HK-2 (cell line): ENCODE measurements around the gene SLC6A13.
"Not testable (repeated sequence)": the region's sequence is repeated elsewhere in the genome, so short reads cannot be mapped to it uniquely, and the experiment has no call there.

Source experiments
- DNase-seq: peaks from one replicate; pipeline ENCODE4 v3.0.0-alpha.2; 2018; ENCODE audit not compliant: unreplicated experiment

SLC6A13 gene

DNA sequence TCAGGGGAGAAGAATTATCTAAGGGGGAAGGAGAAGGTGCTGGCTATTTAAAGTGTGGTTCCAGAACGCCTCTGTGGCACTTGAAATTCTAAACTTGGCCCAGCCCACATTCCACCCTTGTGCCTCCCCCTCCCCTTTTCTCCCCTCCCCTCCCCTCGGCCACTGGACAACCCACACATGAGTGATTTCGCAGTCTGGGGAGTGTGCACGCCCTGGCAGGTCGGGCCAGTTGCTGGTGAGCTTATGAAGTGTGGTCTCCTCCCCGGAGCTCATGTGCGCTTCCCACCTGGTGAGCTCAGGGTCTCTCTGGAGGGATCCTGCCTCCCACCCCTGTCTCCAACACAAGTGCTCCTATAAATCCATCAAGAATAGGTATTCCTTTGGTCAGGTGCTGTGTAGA lies at the start of gene SLC6A13:
Gene SLC6A13, minus strand, starts transcription at position 20 of the 400 bp plus-strand sequence. CDS start 2,784 bp downstream, outside the sequence.
- DNase-seq: peak; percentile 25

DNA sequence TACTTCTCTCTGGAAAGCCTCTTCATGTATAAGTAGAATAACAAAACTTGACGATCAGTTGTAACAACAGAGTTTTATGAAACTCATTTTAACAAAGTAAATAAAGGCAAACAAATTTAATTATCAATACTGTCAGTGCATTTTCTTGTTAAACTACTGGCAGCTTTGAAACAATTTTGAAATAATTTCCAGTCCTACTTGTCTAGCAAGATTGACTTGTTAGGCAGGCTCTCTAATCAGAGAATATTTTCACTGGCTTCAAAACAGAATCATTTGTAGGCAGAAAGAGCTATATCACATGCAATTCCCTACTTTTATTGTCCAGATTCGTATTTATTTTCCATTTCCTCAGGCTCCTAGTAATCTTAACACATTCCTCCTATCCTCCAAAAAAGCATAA lies 45.9 kb upstream of the SLC6A13 start:
- DNase-seq: no peak

DNA sequence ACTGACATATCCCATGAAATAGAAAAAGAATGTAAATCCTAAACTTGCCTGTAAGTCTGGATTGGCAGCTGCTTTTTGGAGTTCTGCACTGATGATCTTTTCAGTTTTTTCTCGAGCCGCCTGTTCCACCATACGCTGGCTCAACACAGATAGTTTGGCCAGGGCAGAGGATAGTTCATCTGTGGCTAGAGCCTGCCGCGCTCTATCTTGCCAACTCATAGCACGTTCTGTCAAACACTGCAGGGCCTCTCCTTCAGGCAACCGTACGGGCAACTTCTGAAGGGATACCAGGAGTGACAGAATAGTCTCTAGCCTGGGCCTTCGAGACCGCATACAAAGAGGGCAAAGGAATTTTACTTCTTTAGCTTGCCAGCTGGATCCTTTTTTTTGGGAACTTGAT lies 44.8 kb upstream of the SLC6A13 start:
- DNase-seq: no peak

DNA sequence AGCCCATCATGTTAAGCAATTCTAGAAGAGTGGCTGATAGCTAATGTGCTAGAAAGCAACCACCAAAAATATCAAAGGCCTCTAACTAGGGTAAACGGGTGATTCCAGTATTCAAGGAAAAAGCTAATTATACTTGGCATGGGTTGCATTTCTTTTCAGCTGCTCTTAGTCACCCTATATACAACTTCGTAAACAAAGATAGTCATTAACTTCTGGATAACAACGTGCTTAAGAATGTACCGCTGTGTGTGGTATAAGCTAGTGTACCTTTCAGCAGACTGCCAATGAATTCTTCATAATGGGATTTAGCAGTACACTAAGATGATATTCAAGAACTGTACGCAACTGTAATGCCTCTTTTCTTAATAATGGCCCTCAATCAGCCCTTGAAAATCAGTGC lies 42.2 kb upstream of the SLC6A13 start:
- DNase-seq: no peak

DNA sequence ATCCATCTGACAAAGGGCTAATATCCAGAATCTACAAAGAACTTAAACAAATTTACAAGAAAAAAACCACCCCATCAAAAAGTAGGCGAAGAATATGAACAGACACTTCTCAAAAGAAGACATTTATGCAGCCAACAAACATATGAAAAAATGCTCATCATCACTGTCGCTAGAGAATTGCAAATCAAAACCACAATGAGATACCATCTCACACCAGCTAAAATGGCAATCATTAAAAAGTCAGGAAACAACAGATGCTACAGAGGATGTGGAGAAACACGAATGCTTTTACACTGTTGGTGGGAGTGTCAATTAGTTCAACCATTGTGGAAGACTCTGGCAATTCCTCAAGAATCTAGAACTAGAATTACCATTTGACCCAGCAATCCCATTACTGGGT lies 40.1 kb upstream of the SLC6A13 start:
- not testable (repeated sequence) for DNase-seq

DNA sequence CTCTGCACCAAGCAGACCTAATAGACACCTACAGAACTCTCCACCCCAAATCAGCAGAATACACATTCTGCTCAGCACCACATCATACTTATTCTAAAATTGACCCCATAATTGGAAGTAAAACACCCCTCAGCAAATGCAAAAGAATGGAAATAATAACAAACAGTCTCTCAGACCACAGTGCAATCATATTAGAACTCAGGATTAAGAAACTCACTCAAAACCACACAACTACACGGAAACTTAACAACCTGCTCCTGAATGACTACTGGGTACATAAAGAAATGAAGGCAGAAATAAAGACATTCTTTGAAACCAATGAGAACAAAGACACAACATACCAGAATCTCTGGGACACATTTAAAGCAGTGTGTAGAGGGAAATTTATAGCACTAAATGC lies 37.5 kb upstream of the SLC6A13 start:
- DNase-seq: not testable (repeated sequence)

DNA sequence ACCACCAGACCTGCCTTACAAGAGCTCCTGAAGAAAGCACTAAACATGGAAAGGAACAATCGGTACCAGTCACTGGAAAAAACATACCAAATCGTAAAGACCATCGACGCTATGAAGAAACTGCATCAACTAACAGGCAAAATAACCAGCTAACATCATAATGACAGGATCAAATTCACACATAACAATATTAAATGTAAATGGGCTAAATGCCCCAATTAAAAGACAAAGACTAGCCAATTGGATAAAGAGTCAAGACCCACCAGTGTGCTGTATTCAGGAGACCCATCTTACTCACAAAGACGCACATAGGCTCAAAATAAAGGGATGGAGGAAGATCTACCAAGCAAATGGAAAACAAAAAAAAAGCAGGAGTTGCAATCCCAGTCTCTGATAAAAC lies 36.9 kb upstream of the SLC6A13 start:
- DNase-seq: not testable (repeated sequence)

DNA sequence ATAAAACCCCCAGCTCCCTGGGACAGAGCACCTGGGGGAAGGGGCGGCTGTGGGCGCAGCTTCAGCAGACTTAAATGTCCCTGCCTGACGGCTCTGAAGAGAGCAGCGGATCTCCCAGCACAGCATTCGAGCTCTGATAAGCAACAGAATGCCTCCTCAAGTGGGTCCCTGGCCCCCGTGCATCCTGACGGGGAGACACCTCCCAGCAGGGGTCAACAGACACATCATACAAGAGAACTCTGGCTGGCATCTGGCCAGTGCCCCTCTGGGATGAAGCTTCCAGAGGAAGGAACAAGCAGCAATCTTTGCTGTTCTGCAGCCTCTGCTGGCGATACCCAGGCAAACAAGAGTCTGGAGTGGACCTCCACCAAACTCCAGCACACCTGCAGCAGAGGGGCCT lies 35.4 kb upstream of the SLC6A13 start:
- DNase-seq: not testable (repeated sequence)

DNA sequence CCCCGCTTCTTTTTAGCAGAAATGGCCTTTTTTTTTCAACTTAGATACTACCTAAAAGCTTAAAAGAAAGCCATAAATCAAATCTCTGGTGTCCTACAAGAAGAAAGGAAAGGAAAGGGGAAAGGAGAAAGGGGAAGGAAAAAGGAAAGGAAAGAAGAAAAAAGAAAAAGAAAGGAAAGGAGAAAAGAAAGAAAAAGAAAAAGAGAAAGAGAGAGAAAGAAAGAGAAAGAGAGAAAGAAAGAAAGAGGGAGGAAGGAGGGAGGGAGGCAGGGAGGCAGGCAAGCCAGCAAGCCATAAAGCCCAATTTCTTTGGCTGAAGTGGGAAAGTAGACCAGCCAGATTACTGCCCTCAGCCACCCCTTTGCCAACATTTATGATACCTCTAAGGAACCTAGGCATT lies 32.5 kb upstream of the SLC6A13 start:
- DNase-seq: no peak

DNA sequence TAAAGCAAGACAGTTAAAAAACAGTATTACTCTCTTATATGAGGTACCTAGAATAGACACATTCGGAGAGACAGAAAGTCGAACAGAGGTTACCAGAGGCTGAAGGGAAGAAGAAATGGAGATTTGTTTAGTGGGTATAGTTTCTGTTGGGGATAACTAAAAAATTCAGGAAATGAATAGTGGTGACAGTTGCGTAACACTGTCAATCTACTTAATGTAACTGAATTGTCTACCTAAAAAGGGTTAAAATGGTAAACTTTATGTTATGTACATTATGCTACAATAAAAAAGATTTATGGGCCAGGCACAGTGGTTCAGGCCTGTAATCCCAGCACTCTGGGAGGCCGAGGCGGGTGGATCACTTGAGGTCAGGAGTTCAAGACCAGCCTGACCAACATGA lies 30.6 kb upstream of the SLC6A13 start:
- DNase-seq: no peak

DNA sequence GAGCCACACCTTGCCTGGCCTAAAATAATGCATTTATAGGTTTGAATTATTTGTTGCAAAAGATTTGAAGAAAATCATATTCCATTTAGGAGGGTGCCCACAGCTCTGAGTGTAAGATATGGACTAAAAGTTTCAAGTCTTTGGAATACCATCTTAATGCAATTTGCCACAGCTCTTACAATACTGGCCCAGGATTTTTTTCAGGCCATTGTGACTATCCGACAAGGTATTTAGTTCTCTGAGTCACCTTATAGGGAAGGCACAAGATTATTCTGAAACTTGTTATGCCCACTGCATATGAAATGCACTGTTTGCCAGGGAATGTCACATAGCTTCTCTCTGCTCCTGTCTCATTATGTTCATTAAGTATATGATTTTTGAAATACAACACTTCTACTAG lies 29.6 kb upstream of the SLC6A13 start:
- DNase-seq: no peak

DNA sequence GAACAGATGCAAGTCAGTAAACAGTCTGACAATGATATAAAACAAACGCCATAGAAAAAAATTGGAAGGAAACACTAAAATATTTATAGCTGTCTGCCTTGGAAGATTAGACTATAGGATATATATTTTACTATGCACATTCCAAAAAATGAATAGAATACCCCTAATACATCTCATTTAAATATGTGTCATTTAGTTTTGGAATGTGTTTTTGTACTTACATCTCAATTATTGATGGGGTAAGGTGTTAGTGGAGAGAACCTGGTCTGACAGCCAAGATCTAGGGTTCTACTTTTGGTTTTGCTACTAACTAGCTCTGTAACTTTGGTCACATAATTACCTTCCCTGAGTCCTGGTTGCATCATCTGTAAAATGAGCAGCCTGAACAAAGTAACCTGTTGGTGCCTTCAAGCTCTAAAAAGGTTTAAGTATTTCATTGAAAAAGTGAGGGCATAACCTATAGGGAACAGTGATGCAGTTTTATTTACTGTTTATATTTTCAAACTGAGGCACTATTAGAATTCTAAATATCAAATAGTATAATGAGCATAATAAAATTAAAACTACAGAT lies 28.6 kb upstream of the SLC6A13 start:
- no peak for DNase-seq

DNA sequence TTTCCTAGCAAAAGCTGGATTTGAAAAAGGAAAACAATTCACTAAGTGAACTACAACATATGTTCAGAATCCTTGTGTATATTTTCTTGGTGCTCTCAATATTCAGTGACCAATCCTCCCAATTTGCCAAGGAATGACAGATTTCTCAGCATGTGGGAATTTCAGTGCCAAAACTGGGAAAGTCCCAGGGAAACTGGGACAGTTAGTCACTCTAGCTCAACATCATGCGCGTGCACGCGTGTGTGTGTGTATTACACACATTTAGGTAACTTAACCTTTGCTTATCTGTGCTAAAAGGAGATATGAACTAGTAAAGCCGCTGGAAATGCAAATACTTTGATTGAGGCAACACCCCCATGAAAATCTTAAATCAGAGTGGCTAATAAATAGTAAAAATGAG lies 26.1 kb upstream of the SLC6A13 start:
- peak; percentile 22 for DNase-seq

DNA sequence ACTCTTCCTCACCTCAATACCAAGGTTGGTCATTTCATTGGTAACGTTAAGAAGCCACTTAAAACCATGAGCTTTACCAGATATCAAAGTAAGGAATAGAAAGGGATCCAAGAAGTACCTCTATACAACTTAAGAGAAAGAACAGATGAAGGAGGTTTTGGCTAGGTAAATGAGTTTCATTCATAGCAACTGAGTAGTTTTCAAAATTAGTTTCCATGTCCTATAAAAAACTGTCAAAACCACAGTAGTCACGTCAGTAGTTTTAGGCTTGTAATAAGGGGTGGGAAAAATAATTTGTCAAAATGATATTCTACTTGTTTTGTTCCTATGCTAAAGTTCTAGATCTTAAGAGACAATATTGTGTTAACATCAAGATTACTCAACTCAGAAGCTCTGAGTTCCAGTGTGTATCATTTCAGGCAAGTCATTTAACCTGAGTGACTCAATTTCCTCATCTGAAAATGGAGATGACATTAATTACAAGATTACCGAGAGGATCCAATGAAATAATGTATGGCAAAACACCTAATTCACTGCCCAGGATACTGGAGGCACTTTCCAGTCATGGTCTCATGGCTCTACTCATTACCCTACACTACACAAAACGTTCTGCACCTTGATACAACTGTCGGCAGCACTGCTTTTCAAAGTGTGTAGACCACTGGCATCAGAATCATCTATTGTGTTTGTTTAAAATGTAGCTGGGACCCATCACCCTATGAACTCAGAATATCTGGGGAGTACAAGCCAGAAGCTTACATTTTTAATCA lies 24.1 kb upstream of the SLC6A13 start:
- DNase-seq: no peak

DNA sequence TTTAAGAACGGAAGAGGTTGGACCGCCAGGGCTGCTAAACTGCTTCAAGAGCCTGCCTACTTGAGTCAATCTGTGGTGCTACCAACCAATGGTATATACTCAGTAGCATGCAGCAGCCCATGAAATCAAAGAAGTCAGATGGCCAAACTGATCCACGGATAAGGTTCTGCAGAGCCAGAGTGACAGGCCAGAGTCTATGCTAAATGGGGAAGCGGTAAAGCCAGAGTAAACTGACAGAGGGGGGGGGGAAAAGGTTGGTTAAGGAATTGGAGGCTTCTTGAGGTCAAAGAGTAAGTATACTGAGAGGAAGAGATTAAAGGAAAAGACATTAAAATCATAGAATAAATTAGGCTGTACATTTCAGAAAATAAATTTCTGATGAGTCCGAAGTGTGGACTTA lies 15.4 kb upstream of the SLC6A13 start:
- no peak for DNase-seq

DNA sequence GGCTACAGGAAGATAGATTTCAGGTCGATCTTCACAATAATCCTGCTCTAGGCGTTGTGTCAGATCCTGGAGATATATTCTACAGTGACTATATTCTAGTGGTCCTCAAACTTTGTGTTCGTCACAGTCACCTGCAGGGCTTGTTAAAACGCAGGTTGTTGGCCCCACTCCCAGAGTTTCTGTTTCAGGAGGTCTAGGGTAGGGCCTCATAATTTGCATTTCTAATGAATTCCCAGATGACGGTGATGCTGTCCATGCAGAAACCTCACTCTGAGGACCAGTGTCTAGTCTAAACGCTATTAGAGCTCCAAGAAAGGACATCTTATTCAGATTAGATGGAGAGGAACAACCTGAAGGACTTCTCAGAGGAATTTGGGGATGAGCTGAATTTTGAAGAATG lies 13.2 kb upstream of the SLC6A13 start:
- no peak for DNase-seq

DNA sequence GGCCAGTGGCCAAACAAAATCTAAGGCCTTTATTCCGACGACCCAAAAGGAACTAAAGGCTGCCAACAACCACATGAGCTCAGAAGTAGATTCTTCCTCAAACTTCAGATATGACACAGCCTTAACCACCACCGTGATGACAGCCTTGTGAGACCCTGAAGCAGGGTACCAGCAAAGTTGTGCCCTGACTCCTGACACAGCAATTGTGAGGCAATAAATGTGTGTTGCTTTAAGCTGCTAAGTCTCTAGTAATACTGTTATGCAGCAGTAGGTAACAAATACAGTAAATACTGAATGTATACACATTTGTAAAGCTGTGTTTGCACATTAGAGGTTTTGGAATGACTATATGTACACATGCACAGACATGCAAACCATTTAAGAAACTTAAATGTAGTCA lies 10.7 kb upstream of the SLC6A13 start:
- DNase-seq: no peak

DNA sequence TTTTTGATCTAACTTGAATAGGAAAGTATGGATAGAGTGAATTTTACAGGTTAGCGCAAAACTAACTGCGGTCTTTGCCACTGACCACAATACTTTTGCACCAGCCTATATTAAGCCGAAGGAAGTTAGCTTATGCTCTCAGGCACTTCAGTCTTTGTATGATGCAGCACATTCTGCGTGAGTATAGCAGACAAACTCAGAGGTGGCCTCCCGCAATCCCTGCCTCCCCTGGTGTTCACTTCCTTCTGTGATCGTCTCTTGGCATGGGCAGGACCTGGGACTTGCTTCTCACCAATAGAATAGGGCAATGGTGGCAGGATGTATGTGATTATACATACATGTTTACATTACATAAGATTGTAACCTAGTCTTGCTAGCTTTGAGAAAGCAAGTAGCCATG lies 10.3 kb upstream of the SLC6A13 start:
- DNase-seq: no peak

DNA sequence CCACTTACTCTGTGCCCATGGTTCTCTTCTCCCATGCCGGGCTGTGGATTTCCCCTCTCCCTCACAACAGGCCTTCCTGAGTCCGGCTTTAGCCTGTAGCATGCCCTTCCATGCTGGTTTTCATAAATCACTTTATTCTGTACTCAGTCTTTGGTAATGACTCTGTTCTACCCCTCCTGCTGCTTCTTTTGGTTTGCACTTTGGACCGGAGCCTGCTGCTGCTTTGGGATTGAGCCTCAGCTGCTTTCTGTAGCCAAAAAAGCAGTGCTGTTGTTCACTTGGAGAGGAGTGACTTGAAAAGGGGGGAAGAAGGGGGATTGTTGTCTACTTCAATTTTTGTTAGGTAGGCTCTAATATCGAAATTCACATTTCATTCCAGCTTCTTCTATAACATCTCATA lies 8.5 kb upstream of the SLC6A13 start:
- no peak for DNase-seq

DNA sequence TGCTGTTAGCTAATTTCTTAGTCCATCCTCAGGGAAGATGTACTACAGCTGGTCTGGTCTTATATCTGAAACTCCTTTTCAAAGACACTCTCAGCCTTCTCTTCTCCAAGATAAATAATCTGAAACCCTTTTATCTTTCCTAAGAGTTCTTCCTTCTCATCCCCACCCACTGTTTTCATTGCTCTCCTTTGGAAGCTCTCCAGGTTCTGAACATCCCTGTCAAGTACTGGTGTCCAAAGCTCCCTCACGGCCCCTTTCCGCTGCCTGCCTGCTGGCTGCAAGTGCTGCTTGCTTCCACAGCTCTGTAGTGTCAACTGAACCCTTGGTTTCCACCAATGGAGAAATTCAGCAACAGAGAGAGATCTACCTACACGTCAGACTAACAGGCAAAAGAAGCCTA lies 6.6 kb upstream of the SLC6A13 start:
- DNase-seq: no peak

DNA sequence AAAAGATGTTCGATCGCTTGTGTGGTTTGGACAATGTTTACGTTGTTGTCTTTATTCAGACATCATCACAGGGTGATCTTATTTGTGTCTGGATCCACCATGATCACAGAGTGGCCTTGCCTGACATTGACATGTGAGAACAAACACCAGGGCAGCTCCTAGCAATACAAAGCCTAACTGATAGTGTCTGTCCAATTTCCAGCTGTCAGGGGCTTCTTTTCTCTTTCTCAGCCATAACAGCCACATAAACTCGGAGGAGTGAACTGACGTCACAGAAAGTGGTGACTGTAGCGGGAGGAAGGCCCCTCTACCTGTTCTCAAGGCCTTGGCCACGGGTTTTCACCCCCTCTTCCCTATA lies 5.8 kb upstream of the SLC6A13 start:
- DNase-seq: no peak

DNA sequence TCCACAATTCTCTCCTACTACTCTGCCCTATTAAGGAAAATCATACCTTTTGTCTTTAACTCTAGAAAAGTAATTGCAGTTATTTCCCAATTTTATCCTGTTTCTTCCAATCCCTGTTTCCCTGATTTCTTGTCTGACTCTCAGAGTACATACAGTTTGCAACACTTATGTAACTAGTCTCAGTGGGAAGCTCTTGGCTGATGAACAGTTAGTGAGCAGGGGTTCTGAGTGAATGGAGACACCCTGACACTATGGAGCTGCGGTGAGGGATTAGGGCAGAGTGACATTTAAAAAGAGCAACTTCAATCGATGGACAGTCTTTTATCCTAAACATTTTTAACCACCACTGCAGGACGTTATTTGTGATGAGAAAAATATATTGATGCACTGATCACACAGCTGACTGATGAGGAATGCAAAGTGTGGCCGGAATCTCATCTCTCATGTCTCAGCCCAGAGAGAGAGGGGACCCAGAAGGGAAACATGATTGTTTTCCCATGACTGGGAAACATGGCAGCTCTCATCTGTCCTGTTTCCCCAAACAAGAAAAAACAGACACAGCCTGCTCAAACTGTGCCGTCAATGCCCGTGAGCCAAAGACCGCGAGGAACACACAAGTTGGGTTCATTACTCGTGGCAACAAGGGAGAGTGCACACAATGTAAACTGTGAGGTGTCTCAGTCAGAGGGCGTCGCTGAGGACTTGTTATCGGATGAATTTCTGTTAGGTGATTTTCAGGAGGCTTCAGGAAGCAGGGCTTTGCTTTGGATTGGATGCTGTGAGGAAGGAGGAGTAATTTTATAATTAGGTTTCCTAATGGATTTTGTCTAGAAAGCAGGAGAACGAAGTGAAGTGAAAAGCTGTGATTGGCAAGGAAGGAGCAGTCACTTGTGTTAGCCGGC lies 5.2 kb upstream of the SLC6A13 start:
- DNase-seq: no peak

DNA sequence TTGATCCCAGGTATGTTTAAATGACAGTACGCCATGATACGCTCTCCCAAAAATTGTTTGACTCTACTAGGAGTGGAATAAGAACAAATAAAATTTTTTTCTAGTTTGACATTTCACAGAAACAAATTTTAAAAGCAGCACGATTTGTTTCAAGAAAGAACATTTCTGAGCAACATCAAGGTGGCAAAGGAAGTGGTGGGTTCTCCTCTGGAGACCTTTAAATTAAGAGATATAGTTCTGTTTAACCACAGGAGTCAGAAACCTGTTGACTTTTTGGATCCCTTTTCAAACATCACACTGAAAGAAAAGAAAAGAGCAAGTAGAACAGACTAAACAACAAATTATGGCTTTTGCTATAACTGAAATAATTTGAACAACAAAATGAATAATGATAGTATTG lies 2.5 kb upstream of the SLC6A13 start:
- DNase-seq: no peak
